ENCODE measurements around the gene RNF225.

DNA sequence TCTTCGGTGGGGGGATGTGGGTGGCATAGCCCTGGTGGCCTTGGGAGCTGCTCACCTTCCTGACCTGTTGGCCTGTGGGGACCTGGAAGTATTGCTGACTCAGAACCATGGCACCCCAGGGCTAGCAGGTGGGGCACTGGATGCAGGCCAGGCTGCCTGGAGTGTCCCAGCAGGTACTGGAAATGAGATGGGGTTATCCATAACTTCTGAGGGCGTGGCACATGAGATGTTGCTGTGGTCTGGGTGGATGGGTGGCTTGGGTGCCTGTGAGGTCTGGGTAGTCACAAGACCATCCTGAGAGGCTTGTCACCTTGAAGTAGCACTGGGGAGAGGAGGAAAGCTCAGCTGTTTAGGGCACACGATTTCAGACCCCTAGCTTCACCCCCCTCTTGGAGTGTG is 636 bp upstream of the RNF225 start:
- TF ChIP-seq CTCF (IDR thresholded peaks at IDR 0.05) (no peak), YY1 (IDR thresholded peaks at IDR 0.05; ENCODE audit: low read depth) (no peak), MXI1 (IDR thresholded peaks at IDR 0.05; ENCODE audit: low read depth, low read length) (no peak), TAF1 (IDR thresholded peaks at IDR 0.05; ENCODE audit: borderline replicate concordance, low read depth, low read length) (no peak), GABPA (IDR thresholded peaks at IDR 0.05; ENCODE audit: low read depth) (no peak)

Data from SK-N-SH (cell line).